ENCODE measurements around the gene NPAS1.

NPAS1 gene

DNA sequence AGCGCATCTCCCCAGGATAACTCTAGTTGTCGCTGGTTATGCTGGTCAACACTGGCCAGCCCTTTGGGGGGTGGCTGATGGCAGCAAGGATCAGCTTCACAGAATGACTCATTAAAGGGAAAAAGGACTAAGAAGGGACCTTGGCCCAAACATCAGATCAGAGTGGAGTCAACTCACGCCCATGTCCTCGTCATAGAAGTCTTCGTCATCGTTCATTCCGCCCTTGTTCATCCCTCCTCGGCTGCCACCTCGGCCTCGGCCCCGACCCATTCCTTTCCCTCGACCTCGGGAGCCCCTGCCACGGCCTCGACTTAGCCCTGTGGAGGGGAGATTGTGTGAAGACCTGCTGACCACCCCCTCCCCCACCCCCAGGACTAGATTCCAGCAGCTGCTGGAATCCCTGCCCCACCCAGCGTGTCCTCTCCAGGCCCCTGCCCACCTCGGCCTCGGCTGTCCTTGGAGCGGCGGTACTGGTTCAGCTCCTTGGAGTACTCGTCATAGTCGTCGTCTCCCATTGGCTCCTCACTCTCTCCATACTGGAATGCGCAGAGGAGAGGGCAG, 65.3 kb downstream of the NPAS1 start:
- no peak for DNase-seq (ENCODE audit: low spot score)

DNA sequence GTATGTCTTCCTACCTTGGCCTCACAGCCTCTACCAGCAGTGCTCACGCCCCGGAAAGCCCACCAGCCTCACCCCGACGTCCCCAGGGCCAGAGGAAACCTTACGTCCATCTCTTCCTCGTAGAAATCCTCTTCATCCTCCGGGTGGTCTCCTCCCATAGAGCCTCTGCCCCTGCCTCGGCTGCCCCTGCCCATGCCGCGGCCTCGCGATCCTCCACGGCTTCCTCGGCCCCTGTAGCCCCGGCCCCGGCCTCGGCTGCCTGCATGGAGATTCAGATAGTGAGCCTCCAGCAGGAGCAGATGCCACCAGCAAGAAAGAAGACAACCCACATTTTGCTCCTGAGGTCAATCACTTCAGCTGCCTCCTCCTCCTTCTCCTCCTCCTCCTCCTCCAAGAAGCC, 66.6 kb downstream of the NPAS1 start:
- no peak for DNase-seq (ENCODE audit: low spot score)

DNA sequence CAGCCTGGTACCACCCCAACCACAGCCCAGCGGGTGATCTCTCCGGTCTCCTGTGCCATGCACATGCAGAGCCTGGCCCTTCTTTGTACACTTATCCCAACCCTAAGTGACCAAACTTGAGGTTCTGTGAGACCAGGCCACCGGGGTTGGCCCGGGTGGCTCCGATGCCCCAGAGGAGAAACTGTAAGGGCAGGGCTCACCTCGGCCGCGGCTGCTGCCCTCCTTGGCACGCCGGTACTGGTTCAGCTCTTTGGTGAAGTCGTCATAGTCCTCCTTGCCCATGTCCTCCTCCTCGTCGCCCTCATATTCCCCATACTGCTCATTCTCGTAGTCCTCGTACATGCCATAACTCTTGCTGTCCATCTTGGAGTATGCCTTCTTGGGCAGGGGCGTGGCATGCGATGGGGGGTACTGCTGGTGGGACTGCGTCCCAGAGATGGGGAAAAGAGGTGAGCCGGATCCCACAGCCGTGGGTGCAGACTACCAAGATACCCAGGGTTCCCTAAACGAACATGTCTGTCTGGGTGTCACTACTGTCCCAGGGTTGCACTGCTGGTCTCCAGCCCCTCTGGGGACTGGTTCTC, 70.2 kb downstream of the NPAS1 start:
- DNase-seq (ENCODE audit: low spot score), result no peak

DNA sequence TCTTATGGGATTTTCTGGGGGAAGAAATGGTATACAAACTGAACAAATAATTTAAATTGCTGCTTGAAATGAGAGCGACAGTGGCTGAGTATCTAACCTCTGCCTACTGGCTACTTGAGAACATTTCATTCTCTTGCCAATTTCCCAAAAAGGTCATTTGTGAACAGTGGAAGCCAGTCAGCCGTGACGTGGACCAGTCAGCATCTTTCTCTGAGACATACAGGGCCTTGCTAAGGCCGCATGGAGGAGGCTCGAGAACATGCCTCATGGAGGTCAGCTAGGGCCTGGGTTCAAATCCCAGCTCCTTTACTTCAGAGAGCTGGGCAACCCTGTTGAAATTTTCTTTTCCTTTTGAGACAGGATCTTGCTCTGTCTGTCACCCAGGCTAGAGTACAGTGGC, 73.6 kb downstream of the NPAS1 start:
- DNase-seq (ENCODE audit: low spot score), result no peak

DNA sequence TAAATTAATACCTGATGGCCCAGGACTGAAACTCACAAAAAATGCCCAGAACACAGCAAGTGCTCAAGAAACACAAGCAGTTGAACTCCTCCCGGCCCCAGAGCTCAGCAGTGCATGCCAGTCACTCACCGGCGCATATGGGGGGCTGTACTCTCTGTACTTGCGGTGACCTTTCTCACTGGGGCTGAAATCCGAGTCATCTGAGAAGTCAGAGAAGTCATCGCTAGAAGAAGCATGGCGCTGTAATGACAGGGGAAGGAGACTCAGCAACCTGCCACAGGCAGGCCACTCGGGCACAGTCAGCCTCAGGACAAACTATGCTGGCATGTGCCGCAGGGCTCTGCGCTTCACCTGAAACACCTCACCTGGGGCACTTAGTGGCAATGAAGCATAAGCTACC, 74.2 kb downstream of the NPAS1 start:
- DNase-seq (ENCODE audit: low spot score), result no peak

DNA sequence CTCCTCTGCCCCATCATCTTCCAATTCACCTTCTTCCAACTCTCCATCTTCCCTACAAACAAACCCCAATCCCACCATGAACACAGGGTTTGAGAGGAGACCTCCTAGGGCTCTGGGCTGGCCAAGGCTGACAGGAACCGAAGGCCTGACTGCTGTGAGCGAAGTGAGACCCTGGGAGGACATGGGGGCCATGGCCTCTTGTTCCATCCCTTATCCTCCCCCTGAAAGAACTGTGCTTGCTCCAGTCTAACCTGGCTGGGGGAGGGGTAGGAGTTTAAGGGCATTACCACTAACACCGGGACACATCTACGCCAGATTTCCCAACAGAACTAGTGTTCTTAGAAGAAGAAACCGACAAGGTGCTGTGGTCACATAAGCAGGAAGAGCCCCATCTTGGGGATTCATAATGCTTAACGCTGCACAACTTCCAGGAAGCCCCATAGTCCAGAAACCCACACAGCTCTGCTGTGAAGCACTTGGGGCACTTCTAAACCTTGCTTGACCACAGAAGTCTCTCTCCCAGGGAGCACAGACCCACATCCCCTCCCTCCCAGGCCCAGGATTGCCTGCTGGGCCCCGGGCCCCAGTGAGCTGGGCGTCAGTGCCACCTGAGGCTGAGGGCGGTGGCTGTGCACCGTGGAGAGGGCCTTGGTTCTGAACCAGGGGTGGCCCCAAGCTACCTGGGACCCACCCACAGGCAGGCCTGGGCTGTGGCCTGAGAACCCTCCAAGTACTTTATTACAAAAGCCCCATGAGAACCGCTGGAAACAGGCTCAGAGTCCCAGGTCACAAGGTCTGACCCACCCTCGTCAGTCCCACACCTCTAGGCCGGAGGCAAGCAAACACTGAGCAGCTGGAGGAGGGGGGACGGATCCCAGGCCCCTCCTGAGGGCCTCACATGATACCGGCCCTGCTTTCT, 75.2 kb downstream of the NPAS1 start:
- DNase-seq (ENCODE audit: low spot score), result no peak
